GM19099 (cell line): ENCODE results near the gene NID1.

Experiments used
- POLR2A ChIP-seq: IDR thresholded peaks from 3 replicates; pipeline ENCODE4 v1.6.1; 2011; ENCODE audit warnings: low read depth; ENCODE audit not compliant: insufficient read length; ENCODE audit errors: extremely low read depth

NID1 gene

DNA sequence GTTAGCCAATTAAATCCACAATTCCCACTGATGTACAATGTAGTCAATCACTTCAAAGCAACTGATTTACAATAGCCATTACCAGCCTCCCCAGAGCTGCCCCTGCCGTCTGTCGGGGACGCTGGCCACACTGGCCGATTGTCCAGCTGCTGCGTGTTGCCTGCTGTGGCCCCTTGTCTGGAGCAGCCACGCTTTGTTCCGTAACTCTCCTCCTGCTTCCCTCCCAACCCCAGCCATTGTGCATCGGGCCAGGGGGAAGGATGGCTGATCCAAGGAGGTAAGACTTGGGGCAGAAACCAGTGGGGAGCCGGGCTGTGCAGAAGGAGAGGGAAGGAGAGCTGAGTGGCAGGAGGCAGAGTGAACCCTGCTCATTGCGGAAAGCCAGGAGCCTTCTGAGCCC is 114.6 kb downstream of the NID1 start:
- TF ChIP-seq POLR2A = no peak

DNA sequence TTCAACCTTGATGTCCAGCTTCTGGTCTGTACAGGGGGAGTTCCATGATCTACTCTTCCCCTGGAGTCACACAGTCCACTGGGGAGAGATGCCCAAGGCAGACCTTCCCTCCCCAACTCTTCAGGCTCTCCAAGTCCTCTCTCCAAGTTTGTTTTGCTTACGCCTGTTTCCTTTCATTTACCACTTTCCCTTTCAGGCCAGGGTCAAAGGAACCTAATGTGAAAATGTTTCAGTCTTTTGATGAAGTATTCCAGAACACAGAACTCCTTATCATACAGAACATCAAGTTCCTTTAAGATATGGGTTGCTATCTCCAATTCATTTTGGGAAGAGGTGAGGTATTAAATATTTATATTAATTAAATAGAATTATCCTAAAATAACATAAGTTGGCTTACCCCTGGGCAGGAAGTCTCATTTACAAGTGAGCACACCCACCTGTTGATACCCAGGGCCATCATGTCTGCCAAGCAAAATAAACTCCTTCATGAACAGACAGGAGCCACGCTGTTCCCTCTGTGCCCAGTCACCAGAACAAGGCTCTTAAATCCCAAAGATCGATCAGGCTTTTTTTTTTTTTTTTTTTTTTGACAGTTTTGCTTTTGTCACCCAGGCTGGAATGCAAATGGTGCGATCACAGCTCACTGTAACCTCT is 116.0 kb downstream of the NID1 start:
- no peak for TF ChIP-seq POLR2A

DNA sequence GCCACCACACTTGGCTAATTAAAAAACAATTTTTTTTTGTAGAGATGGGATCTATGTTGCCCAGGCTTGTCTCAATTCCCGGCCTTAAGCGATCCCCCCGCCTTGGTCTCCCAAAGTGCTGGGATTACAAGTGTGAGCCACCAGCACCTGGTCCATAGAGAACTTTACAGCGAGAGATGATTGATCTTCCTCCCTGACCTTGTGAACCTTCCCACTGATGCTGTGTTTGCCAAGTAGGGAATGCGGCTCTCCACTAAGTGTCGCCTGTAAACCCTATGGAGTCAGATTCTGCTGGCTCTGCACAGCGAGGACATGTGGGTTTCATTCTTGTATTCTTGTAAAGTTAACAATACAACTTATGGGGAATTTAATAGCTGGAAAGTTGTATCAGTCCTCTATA is 116.9 kb downstream of the NID1 start:
- no peak for TF ChIP-seq POLR2A

DNA sequence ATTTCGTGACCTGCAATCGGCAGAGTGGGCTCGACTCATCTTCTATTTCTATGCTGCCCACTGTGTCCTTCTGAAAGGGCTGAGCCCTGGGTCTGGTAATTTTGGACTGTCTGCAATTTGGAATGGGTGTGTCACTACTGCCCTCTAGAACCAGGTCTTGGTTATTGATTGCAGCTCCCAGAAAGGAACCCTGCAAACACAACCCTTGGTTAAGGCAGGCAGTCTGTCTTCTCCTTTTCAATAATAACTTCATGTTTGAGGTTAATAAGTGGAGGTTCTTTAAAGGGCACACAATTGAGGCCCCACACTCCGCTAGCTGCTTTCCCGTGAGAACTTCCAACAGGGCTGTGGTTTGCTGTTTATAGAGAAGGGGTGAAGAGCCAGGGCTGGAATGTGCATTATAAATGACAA is 118.3 kb downstream of the NID1 start:
- no peak for TF ChIP-seq POLR2A

DNA sequence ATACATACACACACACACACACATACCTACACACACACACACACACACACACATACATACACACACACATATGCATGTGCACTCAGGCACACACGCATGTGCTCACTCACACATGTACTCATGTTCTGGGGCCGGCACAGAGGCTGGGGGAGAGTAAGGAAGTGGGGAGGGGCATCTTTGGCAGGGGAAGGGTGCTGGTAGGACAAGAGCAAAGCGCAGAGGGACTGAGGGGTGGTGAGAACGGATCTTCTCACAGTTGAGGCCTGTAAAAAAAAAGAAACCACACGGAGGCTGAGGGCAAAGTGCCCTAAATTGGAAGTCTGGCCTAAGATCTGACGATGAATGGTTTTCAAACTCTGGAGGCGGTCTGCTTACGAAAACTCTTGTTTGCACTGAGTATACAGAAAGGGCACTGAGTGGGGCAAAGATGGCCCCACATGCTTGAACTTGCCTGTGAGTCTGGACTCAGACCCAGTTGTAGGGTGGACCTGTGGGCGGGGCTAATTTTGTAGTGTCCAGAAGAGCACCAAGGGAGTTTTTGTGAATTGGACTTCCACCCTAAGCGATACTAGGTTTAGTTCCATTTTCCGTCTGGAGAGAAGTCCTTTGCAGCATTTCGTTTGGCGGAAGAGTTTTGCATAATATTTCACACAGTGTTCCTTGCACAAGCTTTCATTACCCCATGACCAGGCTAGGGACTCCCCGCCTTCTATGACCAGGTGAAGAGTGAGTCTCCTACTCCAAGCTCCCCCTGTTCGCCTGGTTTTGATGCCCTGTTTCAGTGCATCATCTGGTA is 118.9 kb downstream of the NID1 start:
- TF ChIP-seq POLR2A = no peak

DNA sequence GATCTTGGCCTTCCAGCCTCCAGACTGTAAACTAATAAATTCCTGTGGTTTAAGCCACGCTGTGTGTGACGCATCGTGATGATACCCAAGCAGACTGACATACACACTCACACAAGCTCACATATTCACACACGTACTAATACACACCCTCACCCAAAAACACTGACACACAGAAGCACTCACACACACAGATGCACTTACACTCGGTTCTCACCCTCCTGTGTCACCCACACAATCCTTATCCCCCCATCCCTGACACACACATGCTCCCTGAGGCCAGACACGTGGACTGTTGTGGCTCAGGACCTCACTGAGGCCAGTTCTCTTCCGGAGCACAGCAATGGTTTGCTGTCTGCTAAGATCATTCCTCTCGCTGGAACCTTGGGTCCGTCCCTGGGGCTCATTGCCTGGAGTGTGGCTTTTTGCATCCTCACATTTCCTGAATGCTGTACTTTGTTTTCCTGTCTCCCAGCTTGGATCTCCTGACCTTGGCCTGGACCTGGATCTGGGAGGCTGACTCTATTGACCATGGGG is 121.2 kb downstream of the NID1 start:
- TF ChIP-seq POLR2A = no peak

DNA sequence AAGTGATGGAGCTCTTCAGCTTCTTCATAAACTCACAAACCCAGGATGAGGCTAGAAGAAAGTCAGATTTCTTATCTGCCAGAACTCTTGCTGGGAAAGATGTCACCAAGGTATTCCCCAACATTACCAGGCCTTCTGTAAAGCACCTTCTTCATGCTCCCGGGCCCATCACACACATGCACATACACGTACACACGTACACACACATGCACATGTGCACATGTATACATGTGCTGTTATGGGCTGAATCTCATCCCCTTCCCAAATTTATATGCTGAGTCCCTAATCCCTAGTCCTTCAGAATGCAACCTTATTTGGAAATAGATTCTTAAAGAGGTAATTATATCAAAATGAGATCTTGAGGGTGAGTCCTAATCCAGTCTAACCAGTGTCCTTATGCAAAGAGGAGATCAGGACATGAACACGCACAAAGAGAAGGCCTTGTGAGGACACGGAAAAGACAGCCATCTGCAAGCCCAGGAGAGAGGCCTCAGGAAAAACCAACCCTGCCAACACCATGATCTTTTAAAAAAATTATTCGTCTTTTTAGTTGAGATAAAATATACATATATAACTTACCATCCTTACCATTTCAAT is 121.8 kb downstream of the NID1 start:
- no peak for TF ChIP-seq POLR2A

DNA sequence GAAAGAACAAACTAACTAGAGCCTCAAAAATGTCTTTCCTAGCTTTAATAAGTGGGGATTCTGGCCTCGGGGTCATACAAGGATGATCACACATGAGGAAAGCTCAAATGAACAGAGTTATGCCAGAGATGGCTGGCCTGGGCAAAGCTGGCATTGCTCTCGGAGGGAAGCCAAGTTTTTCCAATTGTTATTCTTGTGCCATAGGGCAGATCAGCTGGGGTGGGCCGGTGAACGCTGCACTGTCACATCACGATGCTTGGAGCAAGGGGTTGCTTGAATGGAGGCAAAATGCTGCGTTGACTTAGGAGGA is 122.3 kb downstream of the NID1 start:
- TF ChIP-seq POLR2A = no peak

DNA sequence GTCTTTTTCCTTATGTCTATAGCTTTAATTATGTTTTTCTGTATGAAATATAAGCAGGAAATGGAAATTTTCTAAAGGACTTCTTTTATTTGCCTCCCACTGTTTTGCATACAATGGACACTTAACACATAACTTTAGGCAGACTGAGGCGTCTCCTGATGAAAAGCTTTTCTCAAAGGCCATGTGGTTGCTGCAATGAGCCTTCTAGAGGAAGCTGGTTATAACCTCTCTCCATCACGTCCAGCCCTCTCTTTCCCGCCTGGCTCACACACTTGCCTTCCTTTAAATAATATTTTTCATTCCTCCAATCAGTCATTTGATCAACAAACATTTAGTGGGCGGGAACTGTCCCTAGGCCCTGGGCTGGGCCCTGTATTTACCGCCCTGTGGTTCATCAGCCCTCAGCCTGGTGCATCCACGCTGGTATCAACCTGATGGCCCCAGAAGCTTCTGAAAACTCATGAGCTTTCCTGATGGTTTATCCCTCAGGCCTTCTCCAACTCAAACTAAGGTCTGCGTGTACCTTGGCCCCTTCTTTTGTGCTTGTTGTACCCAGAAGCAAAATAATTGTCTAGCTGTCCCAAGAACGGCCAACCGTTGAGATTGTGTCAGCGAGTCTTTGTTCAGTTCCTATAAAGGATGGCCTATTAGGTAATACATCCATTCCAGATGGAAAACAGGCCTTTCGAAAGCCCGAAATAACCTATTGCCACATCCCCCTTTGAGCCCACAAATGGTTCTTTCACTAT is 122.8 kb downstream of the NID1 start:
- no peak for TF ChIP-seq POLR2A

DNA sequence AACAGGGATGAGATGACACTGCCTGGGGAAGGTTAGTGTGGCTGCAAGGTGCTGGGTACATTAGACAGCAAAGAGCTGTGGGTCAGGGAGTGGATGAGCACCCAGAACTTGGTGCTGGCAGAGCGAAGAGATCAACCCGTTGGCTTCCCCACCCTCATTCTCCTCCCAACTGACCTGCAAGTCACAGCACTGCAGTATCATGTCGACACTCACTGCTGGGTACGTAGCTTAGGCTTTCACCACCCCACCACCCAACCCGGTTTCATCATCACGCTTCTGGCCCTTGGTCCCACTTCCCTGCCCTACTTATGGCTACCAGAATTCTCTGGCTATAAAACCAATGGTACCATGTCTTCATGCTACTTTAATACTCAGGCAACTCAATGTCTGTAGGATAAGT is 124.6 kb downstream of the NID1 start:
- no peak for TF ChIP-seq POLR2A

DNA sequence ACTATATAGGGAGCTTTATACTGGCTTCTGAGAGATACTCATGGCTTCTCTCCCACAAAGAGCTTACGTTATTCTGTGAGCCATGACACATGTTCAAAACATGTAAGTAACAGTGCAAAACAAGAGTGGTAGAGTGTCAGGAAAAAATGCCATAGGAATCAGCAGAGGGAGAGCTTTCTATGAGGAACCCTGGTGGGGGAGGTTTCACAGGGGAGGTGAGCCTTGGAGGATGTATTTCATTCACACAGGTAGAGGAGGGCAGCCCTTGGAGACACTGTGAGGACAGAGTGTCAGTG is 125.5 kb downstream of the NID1 start:
- TF ChIP-seq POLR2A = no peak

DNA sequence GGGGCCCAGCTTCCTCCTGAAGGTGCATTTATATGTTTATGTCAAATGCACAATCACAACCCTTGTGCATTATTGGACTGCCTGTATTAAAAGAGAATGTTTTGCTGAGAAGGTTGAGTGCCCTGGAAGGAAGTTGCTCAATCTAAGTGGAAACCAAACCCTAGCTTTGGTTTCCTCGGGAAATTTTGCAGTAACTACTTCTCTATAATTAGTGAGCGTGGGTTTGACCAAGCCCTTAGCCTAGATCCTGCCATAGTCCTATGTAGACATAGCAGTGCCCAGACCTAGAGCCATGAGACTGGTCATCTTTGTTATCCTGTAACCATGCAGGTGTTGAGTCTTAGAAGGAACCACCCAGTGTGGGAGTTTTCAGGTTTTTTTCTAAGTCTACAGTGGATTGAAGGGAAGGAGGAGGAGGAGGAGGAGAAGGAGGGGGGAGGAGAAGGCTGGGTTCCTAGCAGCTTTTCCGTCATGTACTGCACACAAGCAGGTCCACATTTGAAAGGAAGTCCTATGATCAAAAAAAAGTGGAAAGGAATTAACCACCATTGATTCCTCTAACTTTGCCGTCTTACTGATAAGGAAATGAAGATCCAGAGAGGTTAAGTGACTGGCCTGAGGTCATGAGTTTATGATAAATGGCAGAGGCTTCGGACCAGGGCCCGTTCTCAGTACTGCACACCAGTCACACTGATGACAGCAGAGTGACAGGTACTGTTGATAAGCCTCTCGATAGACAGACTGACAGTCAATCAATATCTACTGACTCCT is 126.0 kb downstream of the NID1 start:
- TF ChIP-seq POLR2A = no peak

DNA sequence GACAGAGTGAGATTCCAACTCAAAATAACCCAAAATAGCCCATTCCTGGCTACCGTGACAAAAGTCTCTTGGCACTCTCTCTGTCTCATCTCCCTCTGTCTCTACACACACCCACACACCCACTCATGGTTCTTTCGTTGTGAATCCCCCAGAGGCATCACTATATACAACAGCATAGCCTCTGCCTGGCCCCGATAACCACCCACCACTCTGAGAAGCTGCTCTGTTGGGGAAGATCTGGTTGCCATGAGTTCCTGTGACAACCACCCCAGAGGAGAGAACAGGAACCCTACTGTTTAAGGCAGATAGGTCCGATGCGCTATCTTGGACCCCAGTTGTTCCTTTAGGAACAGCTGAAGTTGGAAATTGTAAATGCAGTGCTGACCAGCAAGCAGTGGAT is 127.8 kb downstream of the NID1 start:
- TF ChIP-seq POLR2A = no peak

DNA sequence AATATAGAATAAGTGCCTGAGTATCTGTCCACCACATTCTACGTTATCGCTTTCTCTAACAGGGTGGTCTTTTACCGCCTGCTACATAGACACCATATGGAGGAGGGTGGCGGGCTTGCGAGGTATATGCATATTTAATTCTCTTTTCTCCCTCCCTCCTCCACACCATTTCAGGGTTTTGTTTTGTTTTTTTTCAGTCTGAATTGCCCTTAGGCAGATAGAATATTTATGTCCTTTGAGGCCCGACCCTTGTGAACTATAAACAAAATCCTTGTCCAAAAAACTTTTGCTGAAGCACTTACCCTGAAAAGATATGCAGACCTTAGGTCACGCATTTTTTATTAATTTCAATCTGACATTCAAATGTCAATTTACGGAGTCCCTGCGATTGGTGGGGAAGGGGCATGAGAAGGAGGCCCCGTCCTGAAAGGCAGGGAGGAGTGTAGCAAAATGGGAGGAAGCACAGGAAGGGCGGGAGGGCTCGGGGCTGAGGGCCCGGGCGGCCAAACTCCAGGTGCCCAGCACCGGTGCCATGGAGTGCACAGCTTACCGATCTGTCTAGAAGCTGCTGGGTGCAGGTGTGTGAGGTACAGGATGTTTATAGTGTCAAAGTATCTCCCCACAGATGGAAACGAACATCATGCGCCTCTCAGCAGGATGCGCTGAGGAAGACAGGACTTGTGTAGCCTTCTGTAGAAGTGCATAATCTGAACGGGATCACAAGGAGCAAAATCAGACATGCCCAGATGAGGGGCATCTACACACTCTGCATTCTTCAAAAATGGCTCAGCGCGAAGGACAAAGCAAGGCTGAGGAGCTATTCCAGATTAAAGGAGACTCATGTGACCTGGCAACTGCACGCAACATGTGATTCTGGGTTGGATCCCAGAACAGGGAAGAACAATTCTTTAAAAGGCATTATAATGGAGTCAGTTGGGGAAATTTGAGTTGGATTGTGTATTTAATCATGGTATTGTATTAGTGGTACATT is 129.4 kb downstream of the NID1 start:
- no peak for TF ChIP-seq POLR2A
